HEK293 (cell line): Measurements from ENCODE around the gene RAB13.
A peak's percentile ranks its signal among the peaks of the same experiment; 100 is the strongest.

Experiments
- CTCF ChIA-PET: fragments of 350-600 bp; formaldehyde crosslinking; extraction: SDS; loops from one replicate; lab custom pipeline; 2021; ENCODE audit warnings: antibody characterized with exemption; lab: Yijun Ruan, JAX
- POLR2A ChIA-PET: fragments of 300-600 bp; formaldehyde crosslinking; extraction: SDS; loops from one replicate; lab custom pipeline; 2020; ENCODE audit warnings: antibody characterized with exemption, inconsistent platforms; lab: Yijun Ruan, JAX
- H3K27ac ChIP-seq: fragments of 200-500 bp; sonication (Bioruptor generic); 2 replicates; pipeline ENCODE4 v1.5.1; 2014; ENCODE audit warnings: low read depth, low read length, control low read depth, inconsistent platforms; ENCODE audit errors: extremely low read depth
- H3K36me3 ChIP-seq, 2 experiments: fragments of 200-500 bp in 1 of 2; sonication (Bioruptor generic) in 1 of 2; 1 replicate in 1 of 2; 2 replicates in 1 of 2; pipeline ENCODE4 v1.5.1; 2014 to 2017; ENCODE audit warnings: inconsistent platforms in 2 of 2, low read length in 2 of 2; ENCODE audit not compliant: control insufficient read depth in 2 of 2, insufficient read depth in 1 of 2
- H3K4me1 ChIP-seq: fragments of 200-500 bp; sonication (Bioruptor generic); 2 replicates; pipeline ENCODE4 v1.5.1; 2014; ENCODE audit warnings: mild to moderate bottlenecking, low read length, inconsistent platforms; ENCODE audit not compliant: control insufficient read depth, insufficient read depth
- H3K4me3 ChIP-seq: 2 replicates; pipeline ENCODE4 v1.5.1; 2011; ENCODE audit warnings: low read depth, mild to moderate bottlenecking, control low read depth, low read length, moderate library complexity
- H3K9me3 ChIP-seq: fragments of 200-500 bp; sonication (Bioruptor generic); 2 replicates; pipeline ENCODE4 v1.5.1; 2014; ENCODE audit warnings: low read depth, low read length, inconsistent platforms; ENCODE audit not compliant: control insufficient read depth, insufficient read depth
- AEBP2 ChIP-seq: fragments of 450-650 bp; formaldehyde crosslinking; IDR thresholded peaks from 2 replicates; pipeline ENCODE4 v1.5.1; 2016; ENCODE audit warnings: missing biosample characterization, missing genetic modification characterization, borderline replicate concordance
- BCL11B ChIP-seq: fragments of 450-650 bp; formaldehyde crosslinking; IDR thresholded peaks from 2 replicates; pipeline ENCODE4 v1.5.1; 2016; ENCODE audit warnings: low read depth, missing biosample characterization, missing genetic modification characterization
- EGR2 ChIP-seq: fragments of 450-650 bp; formaldehyde crosslinking; IDR thresholded peaks from 2 replicates; pipeline ENCODE4 v1.5.1; 2016; ENCODE audit warnings: low read depth, missing biosample characterization, missing genetic modification characterization
- GLI2 ChIP-seq: fragments of 450-650 bp; formaldehyde crosslinking; IDR thresholded peaks from 2 replicates; pipeline ENCODE4; 2017; ENCODE audit warnings: missing biosample characterization, missing genetic modification characterization, low read depth, borderline replicate concordance
- HOXD13 ChIP-seq: sonication (generic); formaldehyde crosslinking; IDR thresholded peaks from 2 replicates; pipeline ENCODE4 v1.8.0; 2022; ENCODE audit warnings: missing genetic modification reagents, borderline replicate concordance
- KLF10 ChIP-seq: fragments of 450-650 bp; IDR thresholded peaks from 2 replicates; pipeline ENCODE4 v1.5.1; 2018; ENCODE audit warnings: missing biosample characterization, mild to moderate bottlenecking, missing genetic modification characterization
- KLF7 ChIP-seq: fragments of 450-650 bp; formaldehyde crosslinking; IDR thresholded peaks from 2 replicates; pipeline ENCODE4 v1.5.1; 2016; ENCODE audit warnings: missing biosample characterization, missing genetic modification characterization, borderline replicate concordance
- KLF9 ChIP-seq: fragments of 450-650 bp; formaldehyde crosslinking; IDR thresholded peaks from 2 replicates; pipeline ENCODE4 v1.5.1; 2016; ENCODE audit warnings: missing biosample characterization, missing genetic modification characterization, low read depth
- OSR2 ChIP-seq: fragments of 450-650 bp; formaldehyde crosslinking; IDR thresholded peaks from 2 replicates; pipeline ENCODE4 v1.5.1; 2016; ENCODE audit warnings: missing biosample characterization, missing genetic modification characterization
- PATZ1 ChIP-seq: fragments of 450-650 bp; formaldehyde crosslinking; IDR thresholded peaks from 2 replicates; pipeline ENCODE4 v1.5.1; 2016; ENCODE audit warnings: missing biosample characterization, missing genetic modification characterization
- PRDM4 ChIP-seq: fragments of 450-650 bp; formaldehyde crosslinking; IDR thresholded peaks from 2 replicates; pipeline ENCODE4 v1.5.1; 2017; ENCODE audit warnings: missing biosample characterization, missing genetic modification characterization
- SALL2 ChIP-seq: fragments of 450-650 bp; formaldehyde crosslinking; IDR thresholded peaks from 2 replicates; pipeline ENCODE4 v1.5.0; 2017; ENCODE audit warnings: missing biosample characterization, mild to moderate bottlenecking, missing genetic modification characterization, borderline replicate concordance
- SETDB1 ChIP-seq: IDR thresholded peaks from one replicate; pipeline ENCODE4 v1.6.1; 2017; ENCODE audit warnings: mild to moderate bottlenecking, low read length, moderate library complexity, mixed read lengths; ENCODE audit not compliant: insufficient read length
- TRIM28 ChIP-seq: IDR thresholded peaks from 2 replicates; pipeline ENCODE4 v1.6.1; 2011; ENCODE audit warnings: low read length, control low read depth, borderline replicate concordance
- ZFHX2 ChIP-seq: fragments of 450-650 bp; formaldehyde crosslinking; conservative IDR thresholded peaks from 2 replicates; pipeline ENCODE4 v1.5.1; 2016; ENCODE audit warnings: missing biosample characterization, missing genetic modification characterization
- ZNF157 ChIP-seq: fragments of 450-650 bp; formaldehyde crosslinking; IDR thresholded peaks from 2 replicates; pipeline ENCODE4 v1.5.1; 2016; ENCODE audit warnings: missing biosample characterization, missing genetic modification characterization
- ZNF19 ChIP-seq: fragments of 450-650 bp; formaldehyde crosslinking; IDR thresholded peaks from 2 replicates; pipeline ENCODE4; 2016; ENCODE audit warnings: missing biosample characterization, missing genetic modification characterization, low read depth
- ZNF221 ChIP-seq: fragments of 450-650 bp; formaldehyde crosslinking; IDR thresholded peaks from 2 replicates; pipeline ENCODE4 v1.5.1; 2017; ENCODE audit warnings: missing biosample characterization, missing genetic modification characterization, borderline replicate concordance
- ZNF341 ChIP-seq: fragments of 450-650 bp; formaldehyde crosslinking; IDR thresholded peaks from 2 replicates; pipeline ENCODE4; 2016; ENCODE audit warnings: low read depth, missing biosample characterization, missing genetic modification characterization
- ZNF488 ChIP-seq: fragments of 450-650 bp; formaldehyde crosslinking; IDR thresholded peaks from 2 replicates; pipeline ENCODE4 v1.5.1; 2016; ENCODE audit warnings: missing biosample characterization, missing genetic modification characterization
- ZNF548 ChIP-seq: fragments of 450-650 bp; formaldehyde crosslinking; IDR thresholded peaks from 2 replicates; pipeline ENCODE4 v1.5.1; 2016; ENCODE audit warnings: missing biosample characterization, missing genetic modification characterization
- ZNF600 ChIP-seq: fragments of 450-650 bp; formaldehyde crosslinking; IDR thresholded peaks from 2 replicates; pipeline ENCODE4 v1.5.1; 2016; ENCODE audit warnings: missing biosample characterization, missing genetic modification characterization
- ZNF621 ChIP-seq: fragments of 450-650 bp; formaldehyde crosslinking; IDR thresholded peaks from 2 replicates; pipeline ENCODE4 v1.5.1; 2017; ENCODE audit warnings: missing biosample characterization, missing genetic modification characterization
- ZNF623 ChIP-seq: fragments of 450-650 bp; formaldehyde crosslinking; IDR thresholded peaks from 2 replicates; pipeline ENCODE4 v1.5.1; 2016; ENCODE audit warnings: missing biosample characterization, missing genetic modification characterization
- ZSCAN4 ChIP-seq: fragments of 450-650 bp; formaldehyde crosslinking; IDR thresholded peaks from 2 replicates; pipeline ENCODE4 v1.5.1; 2017; ENCODE audit warnings: missing biosample characterization, missing genetic modification characterization

The RAB13 gene

GRCh38 chr1:153951183-153951582 is 35.0 kb downstream of the RAB13 start:
- Histone ChIP-seq H3K4me1 (no peaks in the 10 kb centered on the region), H3K27ac (no peak overlapping the region), H3K4me3 (no peak overlapping the region), H3K36me3 (peaks cover 16 to 80% of the 10 kb centered on the region in 2 experiments; a peak in 2 of 3 replicates), H3K9me3 (no peaks in the 10 kb centered on the region)
- CTCF ChIA-PET, result interaction anchor here (0.6 to 1.2 kb wide), 2 partner anchors 35 to 106 kb away, joined by 3 to 5 read pairs; partner anchors contain the start of gene RAB13
- TF ChIP-seq ZFHX2 (tag by site-specific recombination) (0 out of 2 replicates have a peak, but pooled peaks have one; percentile 16), EGR2 (tag by site-specific recombination) (peak; percentile 39; the same call in 1 of the 2 replicates), ZNF600 (tag by site-specific recombination) (no peak)
- POLR2A ChIA-PET, result interaction anchor here (0.8 kb wide), 1 partner anchor 11 kb away, joined by 3 read pairs; no protein-coding TSS in a partner anchor

GRCh38 chr1:153946622-153947241 is 39.4 kb downstream of the RAB13 start, which contains the start of gene DENND4B:
DENND4B (minus strand) TSS chr1:153946718; CDS start chr1:153944374, 2,344 bp downstream.
- ChIA-PET POLR2A (interaction anchor here (1.0 to 4.3 kb wide), 11 partner anchors 10 to 143 kb away, joined by 4 to 36 read pairs (median 13); partner anchors contain the start of genes CREB3L4, CRTC2, GATAD2B and JTB), CTCF (interaction anchor here (0.6 to 1.8 kb wide), 27 partner anchors 9 to 402 kb away, joined by 3 to 13 read pairs (median 4); partner anchors contain the start of genes CRTC2, RAB13 and SLC39A1)
- Histone ChIP-seq H3K27ac (peak within 1 kb of the TSS; percentile 91), H3K4me1 (no peaks in the 10 kb centered on the region), H3K4me3 (peak within 1 kb of the TSS; percentile 74), H3K36me3 (peaks cover 12 to 67% of the 10 kb centered on the region in 2 experiments; a peak in 2 of 3 replicates), H3K9me3 (no peaks in the 10 kb centered on the region)
- TF ChIP-seq ZNF548 (tag by site-specific recombination) (no peak), KLF10 (tag by site-specific recombination) (no peak), SETDB1 (no peak), ZNF157 (tag by site-specific recombination) (no peak), SALL2 (tag by site-specific recombination) (no peak), ZNF221 (tag by site-specific recombination) (no peak), OSR2 (tag by site-specific recombination) (no peak), KLF7 (tag by site-specific recombination) (no peak), PATZ1 (tag by site-specific recombination) (peak; percentile 60; the same call in 1 of the 2 replicates), GLI2 (tag by site-specific recombination) (no peak), PRDM4 (tag by site-specific recombination) (no peak), ZNF623 (tag by site-specific recombination) (no peak), ZNF488 (tag by site-specific recombination) (no peak), HOXD13 (CRISPR knock-in tag) (no peak), ZSCAN4 (no peak; the same call in 1 of the 2 replicates), TRIM28 (no peak), AEBP2 (tag by site-specific recombination) (no peak), ZNF341 (tag by site-specific recombination) (no peak), ZNF19 (tag by site-specific recombination) (no peak), ZNF621 (tag by site-specific recombination) (no peak), KLF9 (tag by site-specific recombination) (no peak), BCL11B (tag by site-specific recombination) (peak; percentile 91)
